Type B pancreatic cell (in vitro differentiated cells): ENCODE measurements around the gene SYT8. TPM values are rescaled to one million over a fixed set of nuclear protein-coding genes. Genes with fewer than 3 reads are reported as not detected.

Experiments used
- DNase-seq: peaks from one replicate; pipeline ENCODE4 v3.0.0; 2021; ENCODE audit warnings: mixed read lengths; ENCODE audit not compliant: unreplicated experiment; ENCODE audit errors: extremely low spot score
- H3K27ac Mint-ChIP-seq: 2 replicates; pipeline ENCODE4 v1.8.0; 2021; ENCODE audit warnings: mild to moderate bottlenecking, mixed read lengths
- H3K27me3 Mint-ChIP-seq: 2 replicates; pipeline ENCODE4 v1.8.0; 2021; ENCODE audit warnings: mixed read lengths
- H3K36me3 Mint-ChIP-seq: 2 replicates; pipeline ENCODE4 v1.8.0; 2021; ENCODE audit warnings: mixed read lengths
- H3K4me1 Mint-ChIP-seq: one replicate; pipeline ENCODE4 v1.8.0; 2021; ENCODE audit warnings: mixed read lengths; ENCODE audit not compliant: unreplicated experiment
- H3K4me3 Mint-ChIP-seq: 2 replicates; pipeline ENCODE4 v1.8.0; 2021; ENCODE audit warnings: mild to moderate bottlenecking, mixed read lengths
- H3K9me3 Mint-ChIP-seq: 2 replicates; pipeline ENCODE4 v1.8.0; 2021; ENCODE audit warnings: mixed read lengths
- total RNA-seq: library from RNA; stranded (reverse); gene quantifications from 2 replicates; pipeline ENCODE4 v1.2.1, GENCODE V29; 2021; ENCODE audit warnings: low replicate concordance
- TF ChIP-seq, protein P1 (sequence below): fragments of 200-600 bp; sonication (generic); conservative IDR thresholded peaks from 2 replicates; pipeline ENCODE4 v1.5.0; 2021; ENCODE audit warnings: antibody characterized with exemption, mild to moderate bottlenecking

The SYT8 gene
- total RNA-seq, 1 donor from 2014 or later, result 4.5 TPM

DNA sequence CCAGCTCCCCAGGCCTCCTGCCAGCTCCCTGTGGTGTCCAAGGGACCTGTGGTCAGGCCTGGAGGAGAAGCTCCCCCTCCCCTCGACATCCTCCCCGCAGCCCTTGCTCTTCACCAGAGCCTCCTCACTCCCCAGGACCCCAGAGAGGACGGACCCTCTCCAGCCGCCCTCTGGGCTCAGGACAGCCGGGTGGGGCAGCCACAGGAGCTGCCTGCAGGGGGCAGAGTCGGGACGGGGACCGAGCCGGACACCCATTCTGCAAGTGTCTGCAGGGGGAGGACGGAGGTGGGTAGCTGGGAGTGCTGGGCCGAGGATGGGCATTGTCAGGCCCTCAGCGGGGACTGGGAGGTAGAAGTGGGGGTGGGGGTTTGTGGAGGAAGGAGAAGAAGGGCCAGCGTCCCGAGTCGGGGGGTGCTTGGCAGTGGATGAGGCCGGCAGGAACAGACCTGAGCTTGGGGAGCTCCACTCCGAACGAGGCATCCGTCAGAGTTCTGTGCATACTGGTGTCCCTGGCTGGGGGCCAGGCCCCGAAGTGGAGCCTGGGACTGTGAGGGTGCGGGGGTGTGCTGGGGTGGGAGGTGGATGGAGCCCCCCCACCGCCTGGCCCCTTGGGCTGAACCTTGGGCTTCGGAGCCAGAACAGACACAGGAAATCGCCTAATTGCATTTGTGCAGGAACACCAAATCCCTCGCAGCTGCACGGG lies 41.7 kb downstream of the SYT8 start:
- H3K4me3 Mint-ChIP-seq, result no peak overlapping the region
- TF ChIP-seq, protein P1, sequence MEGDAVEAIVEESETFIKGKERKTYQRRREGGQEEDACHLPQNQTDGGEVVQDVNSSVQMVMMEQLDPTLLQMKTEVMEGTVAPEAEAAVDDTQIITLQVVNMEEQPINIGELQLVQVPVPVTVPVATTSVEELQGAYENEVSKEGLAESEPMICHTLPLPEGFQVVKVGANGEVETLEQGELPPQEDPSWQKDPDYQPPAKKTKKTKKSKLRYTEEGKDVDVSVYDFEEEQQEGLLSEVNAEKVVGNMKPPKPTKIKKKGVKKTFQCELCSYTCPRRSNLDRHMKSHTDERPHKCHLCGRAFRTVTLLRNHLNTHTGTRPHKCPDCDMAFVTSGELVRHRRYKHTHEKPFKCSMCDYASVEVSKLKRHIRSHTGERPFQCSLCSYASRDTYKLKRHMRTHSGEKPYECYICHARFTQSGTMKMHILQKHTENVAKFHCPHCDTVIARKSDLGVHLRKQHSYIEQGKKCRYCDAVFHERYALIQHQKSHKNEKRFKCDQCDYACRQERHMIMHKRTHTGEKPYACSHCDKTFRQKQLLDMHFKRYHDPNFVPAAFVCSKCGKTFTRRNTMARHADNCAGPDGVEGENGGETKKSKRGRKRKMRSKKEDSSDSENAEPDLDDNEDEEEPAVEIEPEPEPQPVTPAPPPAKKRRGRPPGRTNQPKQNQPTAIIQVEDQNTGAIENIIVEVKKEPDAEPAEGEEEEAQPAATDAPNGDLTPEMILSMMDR, result peak; percentile 70

DNA sequence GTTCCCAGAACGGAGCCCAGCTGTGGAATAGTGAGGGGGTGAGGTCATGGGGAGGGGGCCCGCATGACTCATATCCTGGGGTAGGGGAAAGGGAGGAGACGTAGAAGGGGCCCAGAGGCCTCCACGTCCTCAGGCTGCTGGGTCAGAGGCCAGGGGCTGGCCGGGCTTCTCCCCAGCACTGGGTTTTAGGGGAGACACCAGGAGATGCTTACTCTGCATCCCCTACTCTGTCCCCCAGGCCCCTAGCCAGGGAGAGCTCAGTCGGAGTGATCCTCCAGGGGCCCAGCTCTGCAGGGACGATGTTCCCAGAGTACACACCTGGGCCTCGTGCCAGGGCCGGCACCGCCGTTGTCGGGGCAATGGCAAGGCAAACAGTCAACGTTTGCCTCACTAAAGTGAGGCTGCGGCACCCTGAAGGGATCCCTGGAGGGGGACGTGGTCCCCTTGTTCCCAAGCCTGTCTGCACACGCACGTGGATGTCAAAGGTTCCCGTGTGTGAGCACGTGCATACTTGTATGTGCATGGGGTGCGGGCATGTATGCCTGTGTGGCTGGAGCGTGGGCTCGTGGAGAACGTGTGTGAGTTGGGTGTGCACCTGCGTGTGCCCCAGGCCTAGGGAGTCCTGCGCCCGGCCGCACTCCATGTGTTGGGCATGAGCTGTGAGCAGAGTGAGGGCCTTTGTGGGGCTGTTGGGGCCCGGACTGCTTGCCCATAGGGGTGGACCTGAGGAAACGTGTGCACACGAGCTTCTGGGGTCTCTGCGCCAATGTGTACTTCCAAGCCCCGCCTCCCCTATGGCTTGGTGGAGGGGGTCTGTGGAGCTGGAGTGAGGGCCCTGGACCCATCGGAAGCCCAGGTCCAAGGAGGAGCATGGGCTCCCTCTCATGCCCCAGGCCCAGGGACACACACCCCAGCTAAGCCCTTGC lies 42.7 kb downstream of the SYT8 start:
- TF ChIP-seq, protein P1, result no peak
- no peaks in the 10 kb centered on the region for H3K9me3 Mint-ChIP-seq
- no peaks in the 10 kb centered on the region for H3K27me3 Mint-ChIP-seq
- DNase-seq, result no peak
- H3K4me1 Mint-ChIP-seq, result no peaks in the 10 kb centered on the region
- H3K27ac Mint-ChIP-seq, result peak overlapping the region; percentile 34
- no peak overlapping the region for H3K4me3 Mint-ChIP-seq
- H3K36me3 Mint-ChIP-seq, result no peaks in the 10 kb centered on the region

More for the DNA sequence above, 41.7 kb downstream of the SYT8 start:
- H3K27ac Mint-ChIP-seq, result no peak overlapping the region
- no peaks in the 10 kb centered on the region for H3K27me3 Mint-ChIP-seq
- no peaks in the 10 kb centered on the region for H3K9me3 Mint-ChIP-seq
- H3K4me1 Mint-ChIP-seq, result no peaks in the 10 kb centered on the region
- no peaks in the 10 kb centered on the region for H3K36me3 Mint-ChIP-seq
- DNase-seq, result no peak

DNA sequence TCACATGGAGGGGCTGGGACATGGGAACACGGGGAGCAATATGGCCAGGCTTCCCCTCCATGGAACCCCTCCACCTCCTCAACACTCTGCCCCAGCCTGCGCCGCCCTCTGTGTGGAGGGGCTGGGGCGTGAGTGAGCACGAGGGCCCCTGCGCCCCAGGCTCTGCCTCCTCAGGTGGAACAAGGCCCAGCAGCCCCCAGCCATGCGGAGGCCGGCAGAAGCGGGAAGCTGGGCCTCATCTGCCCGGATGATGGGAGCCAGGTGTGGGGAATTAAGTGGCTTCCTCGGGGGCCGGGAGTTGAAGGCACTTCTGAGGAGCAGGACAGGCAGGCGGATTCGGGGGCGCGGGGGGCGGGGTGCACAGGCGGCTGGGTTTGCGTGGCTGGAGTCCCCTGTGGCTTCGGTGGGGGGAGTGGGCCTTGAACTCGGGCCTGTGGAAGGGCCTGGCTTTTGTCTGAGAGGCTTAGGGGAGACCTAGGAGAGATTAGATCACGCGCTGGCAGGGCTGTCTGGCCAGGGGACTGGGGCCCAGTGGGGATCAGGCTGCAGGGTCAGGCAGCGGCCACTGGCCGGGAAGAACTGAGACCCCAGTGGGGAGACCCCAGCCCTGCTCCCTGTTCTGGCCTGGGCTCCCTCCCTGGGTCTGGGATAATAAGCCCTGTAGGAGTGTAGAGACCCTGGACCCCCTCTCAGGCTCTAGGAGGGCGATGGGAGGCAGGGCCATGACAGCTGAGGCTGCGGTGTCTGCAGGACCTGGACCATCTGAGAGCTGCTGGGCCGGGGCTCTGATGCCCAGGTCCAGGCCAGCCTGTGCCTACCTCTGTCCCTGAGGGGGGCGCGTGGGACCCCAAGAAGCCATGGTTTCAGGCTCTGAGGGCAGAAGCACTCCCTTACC lies 43.6 kb downstream of the SYT8 start:
- no peaks in the 10 kb centered on the region for H3K36me3 Mint-ChIP-seq

DNA sequence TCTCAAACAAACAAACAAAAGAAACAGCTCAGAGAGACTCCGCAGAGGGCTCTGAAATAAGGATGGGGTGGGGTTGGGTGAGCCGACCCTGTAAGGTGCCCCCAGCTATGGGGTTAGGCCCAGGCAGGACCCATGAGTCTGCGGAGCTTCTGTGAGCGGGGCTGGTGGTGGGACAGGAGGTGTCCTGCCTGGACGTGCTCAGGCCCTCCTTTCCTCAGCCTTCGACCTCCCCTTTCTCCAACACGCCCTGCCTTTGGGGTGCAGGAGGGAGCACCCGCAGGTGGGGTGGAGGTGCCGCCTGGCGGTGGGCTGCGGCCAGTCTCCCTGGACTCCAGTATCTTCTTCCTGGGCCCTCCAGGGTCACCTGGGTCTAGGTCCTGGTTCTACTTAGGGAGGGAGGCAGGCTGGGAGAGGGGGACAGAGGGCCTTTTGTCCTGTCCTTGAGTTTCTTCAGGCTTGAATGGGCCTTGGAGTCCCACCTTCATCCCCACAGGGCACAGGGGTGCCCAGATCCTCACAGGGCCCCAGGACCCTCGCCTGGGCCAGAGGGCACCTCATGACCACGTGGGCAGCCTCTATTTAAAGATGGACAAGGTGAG lies 44.7 kb downstream of the SYT8 start:
- H3K4me1 Mint-ChIP-seq, result no peaks in the 10 kb centered on the region
- no peaks in the 10 kb centered on the region for H3K36me3 Mint-ChIP-seq
- no peaks in the 10 kb centered on the region for H3K27me3 Mint-ChIP-seq
- no peak overlapping the region for H3K4me3 Mint-ChIP-seq
- DNase-seq, result no peak
- peak overlapping the region; percentile 43 for H3K27ac Mint-ChIP-seq
- H3K9me3 Mint-ChIP-seq, result no peaks in the 10 kb centered on the region
- TF ChIP-seq, protein P1, result no peak

More for the DNA sequence above, 43.6 kb downstream of the SYT8 start:
- H3K27ac Mint-ChIP-seq, result no peak overlapping the region
- no peak for DNase-seq
- H3K9me3 Mint-ChIP-seq, result no peaks in the 10 kb centered on the region
- TF ChIP-seq, protein P1, result no peak
- H3K4me3 Mint-ChIP-seq, result no peak overlapping the region
- no peaks in the 10 kb centered on the region for H3K27me3 Mint-ChIP-seq
- H3K4me1 Mint-ChIP-seq, result no peaks in the 10 kb centered on the region
